Endothelial cell (in vitro differentiated cells): ENCODE data around the gene KCNB1. TPM values are rescaled to one million over a fixed set of nuclear protein-coding genes. Genes with fewer than 3 reads are reported as not detected.

Experiments
- DNase-seq: peaks from one replicate; pipeline ENCODE4 v3.0.0; 2021; ENCODE audit warnings: low spot score
- H3K27ac Mint-ChIP-seq: one replicate; pipeline ENCODE4 v1.8.0; 2021; ENCODE audit warnings: mixed read lengths, inconsistent platforms; ENCODE audit not compliant: unreplicated experiment
- H3K27me3 Mint-ChIP-seq: one replicate; pipeline ENCODE4 v1.8.0; 2021; ENCODE audit warnings: mild to moderate bottlenecking, moderate library complexity, mixed read lengths, inconsistent platforms; ENCODE audit not compliant: unreplicated experiment
- H3K36me3 Mint-ChIP-seq: one replicate; pipeline ENCODE4 v1.8.0; 2021; ENCODE audit warnings: mild to moderate bottlenecking, low read depth, mixed read lengths, inconsistent platforms; ENCODE audit not compliant: unreplicated experiment
- H3K4me1 Mint-ChIP-seq: one replicate; pipeline ENCODE4 v1.8.0; 2021; ENCODE audit warnings: mild to moderate bottlenecking, mixed read lengths, inconsistent platforms; ENCODE audit not compliant: unreplicated experiment
- H3K4me3 Mint-ChIP-seq: one replicate; pipeline ENCODE4 v1.8.0; 2021; ENCODE audit warnings: mild to moderate bottlenecking, mixed read lengths, inconsistent platforms; ENCODE audit not compliant: unreplicated experiment
- H3K9me3 Mint-ChIP-seq: one replicate; pipeline ENCODE4 v1.8.0; 2021; ENCODE audit warnings: mixed read lengths, inconsistent platforms; ENCODE audit not compliant: unreplicated experiment
- CTCF ChIP-seq: fragments of 200-600 bp; sonication (generic); IDR thresholded peaks from one replicate; pipeline ENCODE4 v1.5.0; 2021; ENCODE audit warnings: antibody characterized with exemption; ENCODE audit not compliant: unreplicated experiment
- total RNA-seq: library from RNA; stranded (reverse); fragmentation: NEBNext Ultra II Directional; extraction: Animal tissue kit (Norgen Biotek cat#: 25700); gene quantifications from one replicate; pipeline ENCODE4 v1.2.1, GENCODE V29; 2021; ENCODE audit not compliant: unreplicated experiment

The KCNB1 gene
- total RNA-seq, 1 donor from 2014 or later: 0.36 TPM

GRCh38 chr20:49388744-49389143 is 93.7 kb downstream of the KCNB1 start:
- Mint-ChIP-seq H3K27me3 (peaks cover 12% of the 10 kb centered on the region), H3K27ac (no peak overlapping the region), H3K36me3 (peaks cover 3% of the 10 kb centered on the region), H3K9me3 (no peaks in the 10 kb centered on the region), H3K4me3 (no peak overlapping the region), H3K4me1 (peaks cover 12% of the 10 kb centered on the region)
- TF ChIP-seq CTCF: no peak
- no peak for DNase-seq

GRCh38 chr20:49387581-49387939 is 94.9 kb downstream of the KCNB1 start:
- no peak for TF ChIP-seq CTCF
- H3K27ac Mint-ChIP-seq: no peak overlapping the region
- H3K36me3 Mint-ChIP-seq: peaks cover 3% of the 10 kb centered on the region
- no peak for DNase-seq
- peaks cover 14% of the 10 kb centered on the region for H3K27me3 Mint-ChIP-seq
- H3K4me3 Mint-ChIP-seq: no peak overlapping the region
- H3K9me3 Mint-ChIP-seq: no peaks in the 10 kb centered on the region
- peaks cover 12% of the 10 kb centered on the region for H3K4me1 Mint-ChIP-seq

DNA sequence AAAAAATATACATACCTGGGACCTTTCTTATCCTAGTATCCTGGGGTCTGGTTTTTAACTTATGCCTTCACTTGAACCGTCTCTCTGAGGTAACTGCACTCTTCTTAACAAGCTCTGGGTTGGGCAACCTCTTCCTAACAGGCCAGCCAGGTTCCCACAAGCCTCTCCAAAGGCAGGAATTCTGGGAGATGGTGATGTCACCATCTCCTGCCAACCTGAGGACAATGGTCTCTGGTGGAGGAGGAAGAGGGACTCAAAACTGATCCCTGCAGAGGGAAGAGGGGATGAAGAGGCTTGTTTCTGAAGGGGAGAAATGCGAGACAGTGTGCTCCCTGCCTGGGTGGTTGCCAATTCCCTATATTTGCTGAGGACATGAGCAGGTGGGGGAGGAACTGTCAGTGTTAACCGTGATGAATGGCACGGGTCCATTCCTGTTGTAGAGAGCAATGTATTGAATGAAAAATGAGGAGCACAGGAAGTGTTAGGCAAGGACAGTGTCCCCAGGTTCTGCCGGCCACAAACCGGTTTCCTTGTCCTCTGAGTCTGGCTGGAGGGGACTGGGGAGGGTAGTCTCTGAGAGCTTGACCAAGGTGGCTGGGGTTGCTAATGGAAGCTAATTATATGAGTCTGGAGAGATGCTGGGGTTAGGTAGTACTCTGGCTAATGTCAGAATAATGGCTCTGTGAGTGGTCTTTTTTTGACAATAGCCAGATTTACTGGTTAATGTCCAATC is 95.5 kb downstream of the KCNB1 start:
- Mint-ChIP-seq H3K36me3 (peaks cover 3% of the 10 kb centered on the region), H3K4me3 (no peak overlapping the region), H3K27ac (no peak overlapping the region), H3K4me1 (peaks cover 10% of the 10 kb centered on the region), H3K9me3 (no peaks in the 10 kb centered on the region), H3K27me3 (peaks cover 13% of the 10 kb centered on the region)
- no peak for DNase-seq
- no peak for TF ChIP-seq CTCF

GRCh38 chr20:49385465-49385864 is 97.0 kb downstream of the KCNB1 start:
- peaks cover 4% of the 10 kb centered on the region for H3K4me1 Mint-ChIP-seq
- H3K4me3 Mint-ChIP-seq: no peak overlapping the region
- H3K27me3 Mint-ChIP-seq: peaks cover 8% of the 10 kb centered on the region
- no peak for DNase-seq
- no peaks in the 10 kb centered on the region for H3K36me3 Mint-ChIP-seq
- TF ChIP-seq CTCF: no peak
- H3K27ac Mint-ChIP-seq: no peak overlapping the region
- H3K9me3 Mint-ChIP-seq: no peaks in the 10 kb centered on the region
